PC-9 (cell line): Measurements from ENCODE around the gene PRDM16.

ENCODE experiments used
- CTCF ChIP-seq: fragments of 200-600 bp; sonication (generic); conservative IDR thresholded peaks from 2 replicates; pipeline ENCODE4 v1.6.1; 2017; ENCODE audit warnings: mixed run types, antibody characterized with exemption, mild to moderate bottlenecking, moderate library complexity
- EZH2 ChIP-seq: fragments of 200-600 bp; sonication (generic); IDR thresholded peaks from 2 replicates; pipeline ENCODE4 v1.8.0; 2017; ENCODE audit warnings: antibody characterized with exemption, low read depth

GRCh38 chr1:3247521-3248121, 178.6 kb downstream of the PRDM16 start:
- no peak for TF ChIP-seq CTCF
- no peak for TF ChIP-seq EZH2
